SU-DHL-6 (cell line): ENCODE data around the gene PSEN1.

Source experiments
- H2AFZ ChIP-seq: fragments of 200-600 bp; sonication (generic); 2 replicates; pipeline ENCODE4 v1.6.1; 2014; ENCODE audit warnings: low read depth, mild to moderate bottlenecking, moderate library complexity, mixed read lengths, antibody characterized with exemption, low read length; ENCODE audit not compliant: severe bottlenecking
- H3F3A ChIP-seq: fragments of 200-600 bp; shearing (Covaris generic); 2 replicates; pipeline ENCODE4 v1.6.0; 2016; ENCODE audit warnings: antibody characterized with exemption, mild to moderate bottlenecking; ENCODE audit not compliant: insufficient read depth
- H3K27ac ChIP-seq: fragments of 200-600 bp; sonication (generic); 2 replicates; pipeline ENCODE4 v1.5.1; 2016; ENCODE audit warnings: low read depth, mild to moderate bottlenecking, low read length, moderate library complexity, mixed read lengths
- H3K27me3 ChIP-seq: fragments of 200-600 bp; sonication (generic), shearing (Covaris generic); 2 replicates; pipeline ENCODE4 v1.6.0; 2014; ENCODE audit warnings: mild to moderate bottlenecking, low read length
- H3K36me3 ChIP-seq: fragments of 200-600 bp; sonication (generic); 2 replicates; pipeline ENCODE4 v1.6.1; 2014; ENCODE audit warnings: mild to moderate bottlenecking, low read length, mixed read lengths
- H3K4me2 ChIP-seq: fragments of 300-600, 200-600 bp; shearing (Covaris generic), sonication (generic); 2 replicates; pipeline ENCODE4 v1.6.0; 2014; ENCODE audit warnings: low read length, low read depth, mild to moderate bottlenecking; ENCODE audit not compliant: poor library complexity, severe bottlenecking
- H3K4me3 ChIP-seq: fragments of 200-600 bp; sonication (generic); 2 replicates; pipeline ENCODE4 v1.5.1; 2014; ENCODE audit warnings: antibody characterized with exemption, low read length, mild to moderate bottlenecking, mixed read lengths; ENCODE audit not compliant: insufficient read depth, poor library complexity, severe bottlenecking
- H3K79me2 ChIP-seq: fragments of 200-600 bp; sonication (generic); 2 replicates; pipeline ENCODE4 v1.6.1; 2014; ENCODE audit warnings: mild to moderate bottlenecking, low read length, moderate library complexity; ENCODE audit not compliant: insufficient read depth
- H3K9ac ChIP-seq: fragments of 200-600 bp; sonication (generic); 2 replicates; pipeline ENCODE4 v1.7.0; 2014; ENCODE audit warnings: mild to moderate bottlenecking, low read length
- H3K9me2 ChIP-seq: fragments of 200-600 bp; sonication (generic); replicated peaks from 2 replicates; pipeline ENCODE4 v1.6.1; 2014; ENCODE audit warnings: low read length; ENCODE audit not compliant: insufficient read depth
- H3K9me3 ChIP-seq: fragments of 200-600 bp; sonication (generic); 2 replicates; pipeline ENCODE4 v1.6.1; 2014; ENCODE audit warnings: low read length, mixed read lengths; ENCODE audit not compliant: insufficient read depth
- H4K20me1 ChIP-seq: fragments of 200-600 bp; sonication (generic); 2 replicates; pipeline ENCODE4 v1.6.1; 2014; ENCODE audit warnings: low read depth, mild to moderate bottlenecking, antibody characterized with exemption, low read length, moderate library complexity, mixed read lengths
- CTCF ChIP-seq: fragments of 200-600 bp; sonication (generic); IDR thresholded peaks from one replicate; pipeline ENCODE4 v1.5.1; 2017; ENCODE audit warnings: antibody characterized with exemption, mild to moderate bottlenecking, low read length, moderate library complexity; ENCODE audit not compliant: insufficient read depth, poor library complexity, severe bottlenecking
- EZH2phosphoT487 ChIP-seq: fragments of 200-600 bp; sonication (generic), shearing (Covaris generic); conservative IDR thresholded peaks from 2 replicates; pipeline ENCODE4 v1.6.1; 2018; ENCODE audit warnings: mild to moderate bottlenecking, antibody characterized with exemption, low read length, moderate library complexity, mixed read lengths

Gene PSEN1

GRCh38 chr14:73249564-73250316, 113.4 kb downstream of the PSEN1 start:
- Histone ChIP-seq H3K4me2 (no peak overlapping the region), H3K9ac (no peak overlapping the region), H2AFZ (no peak overlapping the region), H3K27ac (no peak overlapping the region), H3K79me2 (no peaks in the 10 kb centered on the region), H4K20me1 (no peaks in the 10 kb centered on the region), H3K4me3 (no peak overlapping the region), H3K9me3 (no peaks in the 10 kb centered on the region), H3F3A (peaks cover 11% of the 10 kb centered on the region), H3K36me3 (no peaks in the 10 kb centered on the region), H3K9me2 (no peaks in the 10 kb centered on the region), H3K27me3 (no peaks in the 10 kb centered on the region)
- TF ChIP-seq CTCF = no peak
- no peak for TF ChIP-seq EZH2phosphoT487

GRCh38 chr14:73250317-73250713, 114.0 kb downstream of the PSEN1 start:
- Histone ChIP-seq H3K9ac (no peak overlapping the region), H4K20me1 (no peaks in the 10 kb centered on the region), H3K36me3 (no peaks in the 10 kb centered on the region), H3K4me3 (no peak overlapping the region), H3K27me3 (no peaks in the 10 kb centered on the region), H3K4me2 (no peak overlapping the region), H3K9me2 (no peaks in the 10 kb centered on the region), H3K27ac (no peak overlapping the region), H2AFZ (no peak overlapping the region), H3K9me3 (no peaks in the 10 kb centered on the region), H3F3A (peaks cover 11% of the 10 kb centered on the region), H3K79me2 (no peaks in the 10 kb centered on the region)
- no peak for TF ChIP-seq CTCF
- TF ChIP-seq EZH2phosphoT487 = no peak

- Histone ChIP-seq H3K9me2 (no peaks in the 10 kb centered on the region), H3K79me2 (no peaks in the 10 kb centered on the region), H3K9me3 (no peaks in the 10 kb centered on the region), H3K27ac (no peak overlapping the region), H3K36me3 (no peaks in the 10 kb centered on the region), H3K9ac (no peak overlapping the region), H4K20me1 (no peaks in the 10 kb centered on the region), H3K4me2 (no peak overlapping the region), H3F3A (peaks cover 11% of the 10 kb centered on the region), H3K27me3 (no peaks in the 10 kb centered on the region), H3K4me3 (no peak overlapping the region), H2AFZ (no peak overlapping the region)
- TF ChIP-seq CTCF = no peak
- TF ChIP-seq EZH2phosphoT487 = no peak
Observed at GRCh38 chr14:73250781-73251500, 114.6 kb downstream of the PSEN1 start.
